H1 (cell line): ENCODE data around the gene CCNT1. TPM values are rescaled to one million over a fixed set of nuclear protein-coding genes. Genes with fewer than 3 reads are reported as not detected.

Source experiments
- CTCF ChIA-PET: fragments of 300-600 bp; sonication (Branson Sonifier 250); formaldehyde crosslinking; loops from one replicate; lab custom pipeline; 2021; ENCODE audit not compliant: partially characterized antibody; lab: Charles Lee
- POLR2A ChIA-PET: fragments of 300-600 bp; sonication (Branson Sonifier 250); formaldehyde crosslinking; loops from one replicate; lab custom pipeline; 2021; ENCODE audit warnings: inconsistent platforms; ENCODE audit not compliant: partially characterized antibody; lab: Charles Lee
- DNase-seq, 2 experiments: peaks; one replicate each; pipeline versions ENCODE4 v3.0.0 to v3.0.0-alpha.2; 2010 to 2022; ENCODE audit warnings: low spot score in 2 of 2, low read depth in 1 of 2, mixed read lengths in 1 of 2
- FAIRE-seq: peaks from 2 replicates; lab custom pipeline; 2011; peaks lifted over from hg19 to GRCh38; lab: Jason Lieb, UNC
- H2AFZ ChIP-seq: 2 replicates; pipeline ENCODE4 v1.8.1; 2012; ENCODE audit warnings: low read length, inconsistent platforms
- H2AK5ac ChIP-seq: 2 replicates; pipeline ENCODE4 v1.6.1; 2013; ENCODE audit warnings: low read depth, low read length
- H2BK120ac ChIP-seq: replicated peaks from 2 replicates; pipeline ENCODE3; 2013; ENCODE audit warnings: low read depth, low read length, inconsistent platforms
- H2BK12ac ChIP-seq: 2 replicates; pipeline ENCODE4 v1.6.1; 2013; ENCODE audit warnings: low read depth, low read length
- H2BK15ac ChIP-seq: 2 replicates; pipeline ENCODE4 v1.6.1; 2013; ENCODE audit warnings: low read length
- H2BK20ac ChIP-seq: 2 replicates; pipeline ENCODE4 v1.6.1; 2013; ENCODE audit warnings: low read length
- H2BK5ac ChIP-seq: 2 replicates; pipeline ENCODE4 v1.6.1; 2013; ENCODE audit warnings: low read depth, low read length
- H3K14ac ChIP-seq: 2 replicates; pipeline ENCODE4 v1.6.1; 2013; ENCODE audit warnings: inconsistent platforms; ENCODE audit not compliant: insufficient read length
- H3K18ac ChIP-seq: 2 replicates; pipeline ENCODE4 v1.6.1; 2013; ENCODE audit warnings: low read length; ENCODE audit errors: extremely low read depth
- H3K23ac ChIP-seq: 2 replicates; pipeline ENCODE4 v1.6.1; 2013; ENCODE audit warnings: inconsistent platforms; ENCODE audit not compliant: insufficient read length
- H3K23me2 ChIP-seq: 2 replicates; pipeline ENCODE4 v1.6.1; 2013; ENCODE audit warnings: low read depth, low read length
- H3K27ac ChIP-seq: 2 replicates; pipeline ENCODE4 v1.6.1; 2011; ENCODE audit warnings: low read depth, low read length, inconsistent platforms
- H3K27me3 ChIP-seq, 4 experiments: replicated peaks in 1 of 4; 1 replicate in 1 of 4; 2 replicates in 3 of 4; pipeline versions ENCODE4 v1.6.1 to v1.8.1; 2011 to 2013; ENCODE audit warnings: low read length in 3 of 4, mild to moderate bottlenecking in 3 of 4, inconsistent platforms in 2 of 4, mixed read lengths in 2 of 4, moderate library complexity in 1 of 4; ENCODE audit not compliant: control insufficient read depth in 3 of 4, insufficient read depth in 3 of 4; ENCODE audit errors: extremely low read depth in 1 of 4
- H3K36me3 ChIP-seq, 4 experiments: 2 replicates each; pipeline versions ENCODE4 v1.6.1 to v1.8.1; 2011 to 2013; ENCODE audit warnings: mild to moderate bottlenecking in 4 of 4, low read length in 3 of 4, moderate library complexity in 2 of 4, control low read depth in 1 of 4, inconsistent platforms in 1 of 4; ENCODE audit not compliant: insufficient read depth in 4 of 4, control insufficient read depth in 2 of 4
- H3K4ac ChIP-seq: replicated peaks from 2 replicates; pipeline ENCODE3; 2013; ENCODE audit warnings: low read length, low read depth, mixed read lengths, inconsistent platforms; ENCODE audit not compliant: insufficient read length
- H3K4me1 ChIP-seq, 4 experiments: replicated peaks in 1 of 4; 1 replicate in 1 of 4; 2 replicates in 3 of 4; pipeline versions ENCODE4 v1.6.1 to v1.8.1; 2011 to 2013; ENCODE audit warnings: low read length in 3 of 4, inconsistent platforms in 2 of 4, mixed read lengths in 1 of 4; ENCODE audit not compliant: insufficient read depth in 4 of 4, control insufficient read depth in 3 of 4
- H3K4me2 ChIP-seq, 2 experiments: 2 replicates each; pipeline versions ENCODE4 v1.6.1 to v1.8.1; 2011 to 2013; ENCODE audit warnings: low read depth in 2 of 2, low read length in 2 of 2, control low read depth in 1 of 2, inconsistent platforms in 1 of 2, mild to moderate bottlenecking in 1 of 2; ENCODE audit not compliant: insufficient read depth in 1 of 2
- H3K4me3 ChIP-seq, 4 experiments: fragments of 200-600, 300-600 bp in 1 of 4; sonication (generic), shearing (Covaris generic), sonication (Bioruptor Twin) in 1 of 4; 2 replicates each; pipeline versions ENCODE4 v1.5.1 to v1.8.1; 2011 to 2016; ENCODE audit warnings: low read length in 4 of 4, low read depth in 3 of 4, control low read depth in 2 of 4, inconsistent platforms in 2 of 4, mild to moderate bottlenecking in 2 of 4, mixed read lengths in 1 of 4, moderate library complexity in 1 of 4; ENCODE audit not compliant: insufficient read depth in 2 of 4; ENCODE audit errors: extremely low read depth in 1 of 4
- H3K56ac ChIP-seq: replicated peaks from 2 replicates; pipeline ENCODE3; 2013; ENCODE audit warnings: low read depth, mild to moderate bottlenecking, mixed read lengths, low read length, inconsistent platforms; ENCODE audit not compliant: insufficient read length
- H3K79me1 ChIP-seq: 2 replicates; pipeline ENCODE4 v1.6.1; 2013; ENCODE audit warnings: low read depth, low read length, control low read depth
- H3K79me2 ChIP-seq, 2 experiments: 2 replicates each; pipeline versions ENCODE4 v1.6.1 to v1.8.1; 2012 to 2013; ENCODE audit warnings: low read length in 2 of 2, mild to moderate bottlenecking in 2 of 2, inconsistent platforms in 1 of 2; ENCODE audit not compliant: insufficient read depth in 2 of 2, control insufficient read depth in 1 of 2
- H3K9ac ChIP-seq, 4 experiments: replicated peaks in 1 of 4; 1 replicate in 1 of 4; 2 replicates in 3 of 4; pipeline versions ENCODE4 v1.6.1 to v1.8.1; 2011 to 2013; ENCODE audit warnings: low read depth in 3 of 4, low read length in 3 of 4, control low read depth in 2 of 4, mild to moderate bottlenecking in 2 of 4, moderate library complexity in 2 of 4, inconsistent platforms in 1 of 4; ENCODE audit errors: extremely low read depth in 1 of 4
- H3K9me3 ChIP-seq, 2 experiments: 2 replicates each; pipeline versions ENCODE4 v1.6.1 to v1.8.1; 2012 to 2013; ENCODE audit warnings: mild to moderate bottlenecking in 2 of 2, moderate library complexity in 2 of 2, control low read depth in 1 of 2, inconsistent platforms in 1 of 2, low read depth in 1 of 2, low read length in 1 of 2, mixed read lengths in 1 of 2; ENCODE audit not compliant: insufficient read depth in 2 of 2
- H4K20me1 ChIP-seq, 2 experiments: replicated peaks in 1 of 2; 2 replicates each; pipeline versions ENCODE3 to v1.8.1; 2011 to 2013; ENCODE audit warnings: inconsistent platforms in 2 of 2, low read length in 2 of 2, mild to moderate bottlenecking in 1 of 2; ENCODE audit not compliant: insufficient read depth in 2 of 2, control insufficient read depth in 1 of 2
- H4K5ac ChIP-seq: 2 replicates; pipeline ENCODE4 v1.6.1; 2013; ENCODE audit warnings: low read length, low read depth, mixed read lengths, inconsistent platforms; ENCODE audit not compliant: insufficient read length
- H4K8ac ChIP-seq: 2 replicates; pipeline ENCODE4 v1.8.0; 2013; ENCODE audit warnings: mild to moderate bottlenecking, moderate library complexity, low read length, inconsistent platforms; ENCODE audit not compliant: insufficient read depth; ENCODE audit errors: extremely low read depth
- H4K91ac ChIP-seq: replicated peaks from 2 replicates; pipeline ENCODE3; 2013; ENCODE audit warnings: low read length, mixed read lengths, inconsistent platforms; ENCODE audit not compliant: insufficient read length
- CHD7 ChIP-seq: fragments of 300-600 bp; sonication (generic); IDR thresholded peaks from 2 replicates; pipeline ENCODE4 v1.7.1; 2012; ENCODE audit warnings: low read length, moderate library complexity, mild to moderate bottlenecking, inconsistent platforms; ENCODE audit not compliant: insufficient replicate concordance
- polyA plus RNA-seq, 7 experiments: library from polyadenylated mRNA; depleted of rRNA in 3 of 7; stranded (reverse) in 5 of 7; unstranded in 2 of 7; fragments of >200 nt in 5 of 7; fragments of 200-250 nt in 2 of 7; gene quantifications; 1 replicate in 5 of 7; 2 replicates in 1 of 7; 4 replicates in 1 of 7; pipeline versions ENCODE4 v1.2.1 to v1.2.3, GENCODE V29; 2011 to 2013; ENCODE audit warnings: missing spikeins in 2 of 7, mixed read lengths in 2 of 7
- total RNA-seq: library from RNA; stranded (reverse); fragmentation: NEBNext Ultra II Directional; extraction: Animal tissue kit (Norgen Biotek cat#: 25700); gene quantifications from 2 replicates; pipeline ENCODE4 v1.2.1, GENCODE V29; 2021

The CCNT1 gene
- total and polyA plus RNA-seq, 2 of the 8 experiments (the other 6 are each of a cell fraction or from before 2014, with no cell fraction given): 13.2 to 45.9 TPM

- Histone ChIP-seq H2BK15ac (no peak overlapping the region), H2BK12ac (no peak overlapping the region), H3K4ac (no peak overlapping the region), H2AFZ (no peak overlapping the region), H3K9me3 (no peaks in the 10 kb centered on the region), H3K27ac (no peak overlapping the region), H4K8ac (no peak overlapping the region), H4K91ac (no peak overlapping the region), H4K20me1 (no peaks in the 10 kb centered on the region), H4K5ac (no peak overlapping the region), H3K9ac (no peak overlapping the region), H2BK5ac (no peak overlapping the region), H3K79me1 (no peaks in the 10 kb centered on the region), H3K4me3 (no peak overlapping the region), H3K23me2 (no peaks in the 10 kb centered on the region), H3K18ac (no peak overlapping the region), H3K56ac (no peak overlapping the region), H3K14ac (no peak overlapping the region), H3K27me3 (no peaks in the 10 kb centered on the region), H2BK20ac (no peak overlapping the region), H2BK120ac (peak overlapping the region; percentile 39), H2AK5ac (no peak overlapping the region), H3K36me3 (no peaks in the 10 kb centered on the region), H3K4me1 (no peaks in the 10 kb centered on the region), H3K4me2 (no peak overlapping the region), H3K79me2 (no peaks in the 10 kb centered on the region), H3K23ac (no peak overlapping the region)
- POLR2A ChIA-PET: no interaction called here
- CTCF ChIA-PET: interaction anchor here (0.8 to 7.6 kb wide), 7 partner anchors 16 to 57 kb away, joined by 3 to 69 read pairs (median 4); partner anchors contain the start of gene ADCY6
- no peak for FAIRE-seq
- no peak for DNase-seq
- no peak for TF ChIP-seq CHD7
These were observed 42.2 kb upstream of the CCNT1 start for GRCh38 chr12:48758737-48759136.
